C4-2B (cell line): Measurements from ENCODE around the gene PPARD.

Experiments used
- H3K27ac ChIP-seq: fragments of 450-650 bp; 2 replicates; pipeline ENCODE4 v1.5.1; 2017
- ZFX ChIP-seq: fragments of 450-650 bp; IDR thresholded peaks from 2 replicates; pipeline ENCODE4 v1.6.1; 2017
- TF ChIP-seq, protein P1 (sequence below): fragments of 450-650 bp; conservative IDR thresholded peaks from 2 replicates; pipeline ENCODE4 v1.5.1; 2017; ENCODE audit warnings: mild to moderate bottlenecking

Gene PPARD

DNA sequence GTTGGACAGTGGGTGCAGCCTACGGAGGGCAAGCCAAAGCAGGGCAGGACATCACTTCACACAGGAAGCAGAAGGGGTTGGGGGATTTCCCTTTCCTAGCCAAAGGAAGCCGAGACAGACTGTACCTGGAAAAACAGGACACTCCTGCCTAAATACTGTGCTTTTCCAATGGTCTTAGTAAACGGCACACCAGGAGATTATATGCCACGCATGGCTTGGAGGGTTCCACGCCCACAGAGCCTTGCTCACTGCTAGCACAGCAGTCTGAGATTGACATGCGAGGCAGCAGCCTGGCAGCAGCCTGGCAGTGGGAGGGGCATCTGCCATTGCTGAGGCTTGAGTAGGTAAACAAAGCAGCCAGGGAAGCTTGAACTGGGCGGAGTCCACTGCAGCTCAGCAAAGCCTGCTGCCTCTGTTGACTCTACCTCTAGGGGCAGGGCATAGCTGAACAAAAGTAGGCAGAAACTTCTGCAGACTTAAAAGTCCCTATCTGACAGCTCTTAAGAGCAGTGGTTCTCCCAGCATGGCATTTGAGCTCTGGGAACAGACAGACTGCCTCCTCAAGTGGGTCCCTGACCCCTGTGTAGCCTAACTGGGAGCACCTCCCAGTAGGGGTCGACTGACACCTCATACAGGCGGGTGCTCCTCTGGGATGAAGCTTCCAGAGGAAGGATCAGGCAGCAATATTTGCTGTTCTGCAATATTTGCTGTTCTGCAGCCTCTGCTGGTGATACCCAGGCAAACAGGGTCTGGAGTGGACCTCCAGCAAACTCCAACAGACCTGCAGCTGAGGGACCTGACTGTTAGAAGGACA lies 10.1 kb upstream of the PPARD start:
- peak overlapping the region; percentile 0; the same call in 1 of the 2 replicates for H3K27ac ChIP-seq
- TF ChIP-seq, protein P1, sequence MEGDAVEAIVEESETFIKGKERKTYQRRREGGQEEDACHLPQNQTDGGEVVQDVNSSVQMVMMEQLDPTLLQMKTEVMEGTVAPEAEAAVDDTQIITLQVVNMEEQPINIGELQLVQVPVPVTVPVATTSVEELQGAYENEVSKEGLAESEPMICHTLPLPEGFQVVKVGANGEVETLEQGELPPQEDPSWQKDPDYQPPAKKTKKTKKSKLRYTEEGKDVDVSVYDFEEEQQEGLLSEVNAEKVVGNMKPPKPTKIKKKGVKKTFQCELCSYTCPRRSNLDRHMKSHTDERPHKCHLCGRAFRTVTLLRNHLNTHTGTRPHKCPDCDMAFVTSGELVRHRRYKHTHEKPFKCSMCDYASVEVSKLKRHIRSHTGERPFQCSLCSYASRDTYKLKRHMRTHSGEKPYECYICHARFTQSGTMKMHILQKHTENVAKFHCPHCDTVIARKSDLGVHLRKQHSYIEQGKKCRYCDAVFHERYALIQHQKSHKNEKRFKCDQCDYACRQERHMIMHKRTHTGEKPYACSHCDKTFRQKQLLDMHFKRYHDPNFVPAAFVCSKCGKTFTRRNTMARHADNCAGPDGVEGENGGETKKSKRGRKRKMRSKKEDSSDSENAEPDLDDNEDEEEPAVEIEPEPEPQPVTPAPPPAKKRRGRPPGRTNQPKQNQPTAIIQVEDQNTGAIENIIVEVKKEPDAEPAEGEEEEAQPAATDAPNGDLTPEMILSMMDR, result peak; percentile 43

DNA sequence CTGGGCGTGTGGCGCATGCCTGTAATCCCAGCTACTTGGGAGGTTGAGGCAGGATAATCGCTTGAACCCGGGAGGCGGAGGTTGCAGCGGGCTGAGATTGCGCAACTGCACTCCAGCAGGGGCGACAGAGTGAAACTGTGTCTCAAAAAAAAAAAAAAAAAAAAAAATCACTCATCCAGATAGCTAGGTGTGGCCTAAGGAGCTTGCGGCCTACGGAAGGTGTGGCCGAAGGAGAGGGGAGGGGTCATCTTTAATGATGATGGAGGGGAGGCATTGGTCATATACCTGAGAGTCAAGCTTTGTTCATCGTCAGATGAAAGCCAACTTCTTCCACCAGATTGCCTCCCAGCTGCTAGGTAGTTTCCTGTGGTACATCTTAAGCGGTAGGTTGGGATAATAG lies 801 bp upstream of the PPARD start:
- no peak overlapping the region for H3K27ac ChIP-seq
- TF ChIP-seq, protein P1, result no peak
- TF ChIP-seq ZFX, result no peak

DNA sequence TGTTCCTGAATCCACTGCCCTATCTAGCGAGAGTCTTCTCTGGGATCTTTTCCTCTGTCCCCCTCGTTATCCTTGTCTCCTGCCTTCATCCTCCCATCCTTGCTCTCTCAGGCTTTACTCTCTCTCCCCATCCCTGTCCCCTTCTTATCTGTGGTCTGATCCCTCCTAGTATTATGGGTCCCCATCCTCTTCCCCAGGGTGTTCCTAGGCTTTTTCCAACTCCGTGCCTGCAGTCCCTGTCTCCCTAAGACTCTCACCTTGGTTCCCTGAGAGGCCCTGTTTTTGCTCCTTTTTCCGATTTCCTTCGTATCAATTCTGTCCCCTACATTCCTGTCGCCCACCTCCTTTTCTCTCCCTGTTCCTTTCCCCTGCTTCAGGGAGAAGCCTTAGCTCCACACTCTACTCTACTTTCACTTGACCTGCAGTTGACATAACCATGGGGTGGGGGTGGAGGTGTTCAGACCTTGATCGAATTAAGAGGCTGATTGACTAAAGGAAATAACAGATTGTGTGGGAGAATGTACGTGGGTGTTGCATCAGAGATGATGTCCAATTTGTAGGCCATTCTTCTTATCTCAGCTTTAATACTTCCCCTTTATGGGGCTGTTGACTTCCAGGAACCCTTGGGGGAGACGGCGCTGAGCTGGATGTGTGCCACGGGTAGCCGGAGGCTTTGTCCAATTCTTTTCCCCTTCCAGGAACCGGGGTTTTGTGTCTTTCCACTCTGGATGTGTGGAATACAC lies 905 bp downstream of the PPARD start:
- no peak for TF ChIP-seq ZFX
- TF ChIP-seq, protein P1, result no peak
- H3K27ac ChIP-seq, result peak overlapping the region; percentile 69

DNA sequence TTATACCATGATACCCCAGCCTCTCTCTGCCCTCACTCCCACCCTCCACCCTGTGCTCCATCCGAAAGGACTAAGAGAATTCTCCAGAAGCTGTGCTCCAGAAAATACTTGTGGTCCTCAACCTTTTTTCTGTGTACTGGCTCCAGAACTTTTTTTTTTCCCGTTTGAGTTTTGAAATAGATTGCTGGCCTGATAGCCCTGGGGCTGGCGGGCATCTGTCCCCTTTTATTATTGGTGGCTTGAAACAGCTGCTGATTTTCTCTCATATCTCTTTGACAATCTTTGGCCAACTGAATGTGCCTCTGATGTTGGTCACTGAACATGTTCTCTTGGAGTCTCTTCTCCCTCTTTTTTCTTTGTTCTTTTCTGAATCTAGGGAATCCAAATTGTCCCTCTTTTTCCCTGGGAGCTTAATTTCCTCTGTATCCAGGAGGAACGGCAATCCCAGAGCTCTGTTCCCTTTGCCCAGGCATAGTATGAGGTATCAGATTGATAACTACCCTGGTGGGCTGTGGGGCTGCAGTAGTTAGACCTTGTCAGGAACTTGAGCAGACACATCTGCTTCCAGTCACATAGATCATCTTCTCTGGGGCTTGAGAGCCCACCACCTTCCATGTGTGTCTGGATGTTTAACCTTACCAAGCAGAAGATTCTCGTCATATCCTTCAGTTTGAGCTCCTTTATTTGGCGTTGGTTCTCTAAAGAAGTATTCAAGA lies 1.6 kb downstream of the PPARD start:
- peak overlapping the region; percentile 69 for H3K27ac ChIP-seq
- TF ChIP-seq, protein P1, result no peak
- TF ChIP-seq ZFX, result no peak

DNA sequence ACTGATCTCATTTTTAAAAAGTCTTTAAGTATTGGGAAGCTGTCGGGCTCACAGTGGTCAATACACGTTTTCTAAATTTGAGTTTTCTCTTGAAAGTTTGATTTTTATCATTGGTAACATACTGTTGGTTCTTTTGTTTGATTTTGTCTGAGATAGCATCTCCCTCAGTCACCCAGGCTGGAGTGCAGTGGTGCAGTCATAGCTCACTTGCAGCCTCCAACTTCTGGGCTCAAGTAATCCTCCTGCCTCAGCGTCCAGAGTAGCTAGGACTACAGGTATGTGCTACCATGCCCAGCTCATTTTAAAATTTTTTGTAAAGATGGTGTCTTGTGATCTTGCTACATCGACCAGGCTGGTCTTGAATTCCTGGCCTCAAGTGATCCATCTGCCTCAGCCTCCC lies 9.1 kb downstream of the PPARD start:
- no peak overlapping the region for H3K27ac ChIP-seq
- TF ChIP-seq, protein P1, result no peak
- no peak for TF ChIP-seq ZFX

DNA sequence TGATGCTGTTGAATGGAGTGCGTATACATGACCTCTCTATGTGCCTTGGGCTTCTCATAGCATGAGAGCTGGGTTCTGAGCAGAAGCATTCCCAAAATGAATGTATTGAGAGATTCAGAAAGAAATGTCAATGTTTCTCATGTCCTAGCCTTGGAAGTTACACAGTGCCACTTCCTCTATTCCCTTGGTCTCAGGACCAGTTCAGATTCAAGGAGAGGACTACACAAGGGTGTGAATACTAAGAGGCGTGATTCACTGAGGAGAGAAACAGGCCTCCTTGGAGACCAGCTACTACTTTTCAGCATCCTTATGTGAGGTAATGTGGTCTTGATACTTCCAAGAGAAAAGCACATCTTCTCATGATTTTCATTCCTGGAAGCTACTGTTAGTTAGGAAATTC lies 10.4 kb downstream of the PPARD start:
- no peak overlapping the region for H3K27ac ChIP-seq
- no peak for TF ChIP-seq ZFX
- TF ChIP-seq, protein P1, result no peak
